Gastroesophageal sphincter (tissue), 3 donors: Measurements from ENCODE around the gene SMAD3.

ENCODE experiments used
- EP300 ChIP-seq: sonication (generic); formaldehyde crosslinking; IDR thresholded peaks from one replicate; pipeline ENCODE4 v1.6.1; 2017; ENCODE audit warnings: antibody characterized with exemption, mild to moderate bottlenecking
- POLR2A ChIP-seq, 2 donors: fragments of 450-650 bp; IDR thresholded peaks; one replicate each; pipeline ENCODE4 v1.6.1; 2017; ENCODE audit warnings: antibody characterized with exemption in 2 of 2, mild to moderate bottlenecking in 2 of 2, moderate library complexity in 1 of 2
- POLR2AphosphoS5 ChIP-seq: sonication (generic); formaldehyde crosslinking; IDR thresholded peaks from one replicate; pipeline ENCODE4 v1.6.1; 2017; ENCODE audit warnings: antibody characterized with exemption
- TF ChIP-seq, protein P1 (sequence below), 4 experiments: fragments of 200-600 bp in 2 of 4; fragments of 450-650 bp in 2 of 4; sonication (generic) in 1 of 4; IDR thresholded peaks; one replicate each; pipeline ENCODE4 v1.5.1; 2017 to 2019; ENCODE audit warnings: antibody characterized with exemption in 4 of 4, mild to moderate bottlenecking in 2 of 4, moderate library complexity in 2 of 4

DNA sequence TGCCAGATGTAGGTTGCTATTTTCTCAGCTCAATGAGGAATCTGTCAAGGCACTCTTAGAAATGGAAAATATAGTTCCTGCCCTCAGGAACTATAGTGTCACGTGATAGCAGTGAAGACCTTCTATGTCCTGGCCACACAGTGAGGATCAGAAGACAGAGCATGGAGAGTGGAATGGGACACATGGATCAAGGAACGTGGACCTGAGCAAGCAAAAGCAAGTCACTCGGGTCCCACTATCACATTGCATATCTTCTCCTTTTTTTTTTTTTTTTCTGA lies 21.2 kb downstream of the SMAD3 start:
- TF ChIP-seq, protein P1, sequence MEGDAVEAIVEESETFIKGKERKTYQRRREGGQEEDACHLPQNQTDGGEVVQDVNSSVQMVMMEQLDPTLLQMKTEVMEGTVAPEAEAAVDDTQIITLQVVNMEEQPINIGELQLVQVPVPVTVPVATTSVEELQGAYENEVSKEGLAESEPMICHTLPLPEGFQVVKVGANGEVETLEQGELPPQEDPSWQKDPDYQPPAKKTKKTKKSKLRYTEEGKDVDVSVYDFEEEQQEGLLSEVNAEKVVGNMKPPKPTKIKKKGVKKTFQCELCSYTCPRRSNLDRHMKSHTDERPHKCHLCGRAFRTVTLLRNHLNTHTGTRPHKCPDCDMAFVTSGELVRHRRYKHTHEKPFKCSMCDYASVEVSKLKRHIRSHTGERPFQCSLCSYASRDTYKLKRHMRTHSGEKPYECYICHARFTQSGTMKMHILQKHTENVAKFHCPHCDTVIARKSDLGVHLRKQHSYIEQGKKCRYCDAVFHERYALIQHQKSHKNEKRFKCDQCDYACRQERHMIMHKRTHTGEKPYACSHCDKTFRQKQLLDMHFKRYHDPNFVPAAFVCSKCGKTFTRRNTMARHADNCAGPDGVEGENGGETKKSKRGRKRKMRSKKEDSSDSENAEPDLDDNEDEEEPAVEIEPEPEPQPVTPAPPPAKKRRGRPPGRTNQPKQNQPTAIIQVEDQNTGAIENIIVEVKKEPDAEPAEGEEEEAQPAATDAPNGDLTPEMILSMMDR (IDR thresholded peaks at IDR 0.05), result no peak
- TF ChIP-seq EP300 (no peak), POLR2AphosphoS5 (no peak), POLR2A (IDR thresholded peaks at IDR 0.05) (no peak)
